Measurements from ENCODE around the gene ARPC1A. TPM values are rescaled to one million over a fixed set of nuclear protein-coding genes. Genes with fewer than 3 reads are reported as not detected.
"Not testable (repeated sequence)": the region's sequence is repeated elsewhere in the genome, so short reads cannot be mapped to it uniquely, and the experiment has no call there.

ARPC1A gene
- total RNA-seq, 2 donors from 2014 or later, result 47.4 to 74.1 TPM

DNA sequence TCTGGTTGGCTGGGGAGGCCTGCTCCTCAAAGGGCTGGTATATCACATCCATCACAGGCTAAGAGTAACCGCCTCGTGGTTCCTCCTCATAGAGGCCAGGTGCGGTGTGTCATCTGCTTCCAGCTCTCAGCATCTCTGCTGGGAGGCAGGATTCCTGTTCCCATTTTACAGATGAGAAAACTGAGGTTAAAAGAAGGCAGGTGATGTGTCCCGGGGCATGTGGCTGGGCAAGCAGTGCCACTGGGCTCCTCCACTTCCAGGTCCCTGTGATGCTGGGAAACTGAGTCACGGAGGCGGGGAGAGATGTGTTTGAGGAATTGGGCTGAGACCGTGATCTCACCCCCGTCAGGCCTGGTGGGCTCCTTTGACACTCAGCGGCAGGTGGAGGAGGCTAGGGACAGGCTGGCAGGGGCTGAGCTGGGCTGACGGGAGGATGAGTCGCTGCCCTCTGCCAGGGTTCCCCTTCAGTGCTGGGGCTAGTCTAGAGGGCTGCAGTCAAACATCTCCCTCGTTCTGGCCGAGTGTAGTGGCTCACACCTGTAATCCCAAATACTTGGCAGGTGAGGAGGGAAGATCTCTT, 58.2 kb downstream of the ARPC1A start:
- no peak for ATAC-seq (replicated peaks)
- Mint-ChIP-seq H3K4me3 (peak overlapping the region; percentile 47), H3K36me3 (ENCODE audit: low read depth) (peaks cover 92% of the 10 kb centered on the region), H3K9me3 (no peaks in the 10 kb centered on the region), H3K27me3 (no peaks in the 10 kb centered on the region), H3K27ac (peak overlapping the region; percentile 84), H3K4me1 (peaks cover 27% of the 10 kb centered on the region)

DNA sequence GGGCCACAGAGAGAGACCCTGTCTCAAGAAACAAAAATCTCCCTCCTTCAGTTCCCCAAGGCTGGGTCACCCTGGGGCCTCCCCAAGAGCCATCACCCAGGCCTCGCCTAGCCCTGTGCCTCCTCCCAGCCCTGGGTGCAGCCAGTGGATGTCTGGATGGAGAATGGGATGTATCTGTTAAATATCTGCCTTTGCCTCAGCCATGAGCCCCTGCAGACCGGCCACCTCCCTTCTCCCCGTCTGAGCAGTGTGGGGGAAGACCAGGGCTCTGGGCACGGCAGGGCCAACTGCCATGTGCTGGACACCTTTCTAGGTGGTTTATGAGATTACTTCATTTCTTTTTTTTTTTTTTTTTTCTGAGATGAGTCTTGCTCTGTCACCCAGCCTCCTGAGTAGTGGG, 58.8 kb downstream of the ARPC1A start:
- peaks cover 92% of the 10 kb centered on the region for H3K36me3 Mint-ChIP-seq (ENCODE audit: low read depth)
- H3K4me1 Mint-ChIP-seq, result peaks cover 22% of the 10 kb centered on the region
- H3K9me3 Mint-ChIP-seq, result no peaks in the 10 kb centered on the region

DNA sequence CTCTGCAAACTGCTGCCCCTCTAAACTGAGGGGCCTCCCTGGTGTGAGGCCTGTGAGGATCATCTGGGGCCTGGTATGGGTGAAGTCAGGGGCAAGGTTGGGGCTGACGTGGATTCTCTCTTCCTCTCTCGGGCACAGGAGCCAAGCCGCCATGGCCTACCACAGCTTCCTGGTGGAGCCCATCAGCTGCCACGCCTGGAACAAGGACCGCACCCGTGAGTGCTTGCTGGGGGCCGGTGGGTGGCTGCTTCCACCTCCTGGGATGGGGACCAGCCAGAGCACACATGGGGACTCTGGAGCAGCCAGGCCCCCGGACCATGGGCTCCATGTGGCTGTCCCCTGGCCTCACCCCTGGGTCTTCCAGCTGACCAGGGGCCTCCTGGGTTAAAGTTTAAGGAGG, 59.9 kb downstream of the ARPC1A start:
- H3K4me3 Mint-ChIP-seq, result no peak overlapping the region
- H3K27ac Mint-ChIP-seq, result peak overlapping the region; percentile 61
- H3K9me3 Mint-ChIP-seq, result no peaks in the 10 kb centered on the region
- no peaks in the 10 kb centered on the region for H3K27me3 Mint-ChIP-seq
- peaks cover 15% of the 10 kb centered on the region for H3K4me1 Mint-ChIP-seq
- peaks cover 92% of the 10 kb centered on the region for H3K36me3 Mint-ChIP-seq (ENCODE audit: low read depth)
- no peak for ATAC-seq (replicated peaks)

More for the DNA sequence above, 58.8 kb downstream of the ARPC1A start:
- peak overlapping the region; percentile 84 for H3K27ac Mint-ChIP-seq
- no peaks in the 10 kb centered on the region for H3K27me3 Mint-ChIP-seq
- no peak for ATAC-seq (replicated peaks)
- no peak overlapping the region for H3K4me3 Mint-ChIP-seq

DNA sequence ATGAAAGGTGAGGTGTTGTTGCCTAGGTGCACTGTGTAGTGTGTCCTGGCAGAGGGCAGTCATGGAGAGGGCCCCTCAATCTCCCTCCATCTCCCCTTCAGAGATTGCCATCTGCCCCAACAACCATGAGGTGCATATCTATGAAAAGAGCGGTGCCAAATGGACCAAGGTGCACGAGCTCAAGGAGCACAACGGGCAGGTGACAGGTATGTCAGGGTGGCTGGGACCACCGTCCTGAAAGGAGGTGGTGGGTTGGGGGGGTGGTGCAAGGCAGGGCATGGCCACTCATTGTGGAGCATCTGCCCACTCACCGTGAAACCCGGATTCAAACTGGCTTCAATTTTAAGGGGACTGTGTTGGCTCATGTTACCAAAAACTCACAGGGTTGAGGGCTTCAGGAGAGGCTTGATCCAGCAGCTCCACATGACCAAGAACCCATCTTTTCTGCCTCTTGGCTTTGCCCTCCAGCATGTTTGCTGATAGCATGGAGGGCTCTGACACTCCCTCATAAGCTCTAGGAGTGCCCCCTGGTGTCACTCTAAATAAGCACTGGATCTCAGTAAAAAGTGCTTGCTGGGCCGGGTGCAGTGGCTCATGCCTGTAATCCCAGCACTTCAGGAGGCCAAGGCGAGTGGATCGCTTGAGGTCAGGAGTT, 61.0 kb downstream of the ARPC1A start:
- Mint-ChIP-seq H3K36me3 (ENCODE audit: low read depth) (peaks cover 93% of the 10 kb centered on the region), H3K4me1 (peaks cover 9% of the 10 kb centered on the region), H3K9me3 (no peaks in the 10 kb centered on the region), H3K27ac (no peak overlapping the region), H3K27me3 (no peaks in the 10 kb centered on the region), H3K4me3 (no peak overlapping the region)
- ATAC-seq (replicated peaks), result peak; percentile 50

DNA sequence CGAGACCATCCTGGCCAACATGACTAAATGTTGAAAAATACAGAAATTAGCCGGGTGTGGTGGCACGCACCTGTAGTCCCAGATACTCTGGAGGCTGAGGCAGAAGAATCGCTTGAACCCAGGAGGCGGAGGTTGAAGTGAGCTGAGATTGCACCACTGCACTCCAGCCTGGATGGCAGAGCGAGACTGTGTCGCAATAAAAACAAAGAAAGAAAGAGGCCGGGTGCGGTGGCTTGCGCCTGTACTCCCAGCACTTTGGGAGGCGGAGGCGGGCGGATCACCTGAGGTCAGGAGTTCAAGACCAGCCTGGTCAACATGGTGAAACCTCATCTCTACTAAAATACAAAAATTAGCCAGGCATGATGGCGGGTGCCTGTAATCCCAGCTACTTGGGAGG, 61.5 kb downstream of the ARPC1A start:
- H3K27me3 Mint-ChIP-seq; H3K4me3 Mint-ChIP-seq; H3K9me3 Mint-ChIP-seq; H3K4me1 Mint-ChIP-seq; H3K27ac Mint-ChIP-seq; ATAC-seq (replicated peaks): not testable (repeated sequence)
- peaks cover 94% of the 10 kb centered on the region for H3K36me3 Mint-ChIP-seq (ENCODE audit: low read depth)

DNA sequence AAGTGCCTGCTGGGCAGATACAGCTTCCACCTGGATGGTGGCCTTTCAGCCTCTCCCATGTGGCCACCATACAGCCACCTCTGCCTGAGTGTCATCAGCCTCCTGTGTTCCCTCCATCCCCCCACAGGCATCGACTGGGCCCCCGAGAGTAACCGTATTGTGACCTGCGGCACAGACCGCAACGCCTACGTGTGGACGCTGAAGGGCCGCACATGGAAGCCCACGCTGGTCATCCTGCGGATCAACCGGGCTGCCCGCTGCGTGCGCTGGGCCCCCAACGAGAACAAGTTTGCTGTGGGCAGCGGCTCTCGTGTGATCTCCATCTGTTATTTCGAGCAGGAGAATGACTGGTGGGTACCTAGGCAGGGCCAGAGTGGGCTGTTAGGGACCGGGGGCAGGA, 62.2 kb downstream of the ARPC1A start:
- no peak overlapping the region for H3K4me3 Mint-ChIP-seq
- no peak overlapping the region for H3K27ac Mint-ChIP-seq
- peaks cover 9% of the 10 kb centered on the region for H3K4me1 Mint-ChIP-seq
- peaks cover 99% of the 10 kb centered on the region for H3K36me3 Mint-ChIP-seq (ENCODE audit: low read depth)
- no peaks in the 10 kb centered on the region for H3K27me3 Mint-ChIP-seq
- H3K9me3 Mint-ChIP-seq, result no peaks in the 10 kb centered on the region
- ATAC-seq (replicated peaks), result no peak

DNA sequence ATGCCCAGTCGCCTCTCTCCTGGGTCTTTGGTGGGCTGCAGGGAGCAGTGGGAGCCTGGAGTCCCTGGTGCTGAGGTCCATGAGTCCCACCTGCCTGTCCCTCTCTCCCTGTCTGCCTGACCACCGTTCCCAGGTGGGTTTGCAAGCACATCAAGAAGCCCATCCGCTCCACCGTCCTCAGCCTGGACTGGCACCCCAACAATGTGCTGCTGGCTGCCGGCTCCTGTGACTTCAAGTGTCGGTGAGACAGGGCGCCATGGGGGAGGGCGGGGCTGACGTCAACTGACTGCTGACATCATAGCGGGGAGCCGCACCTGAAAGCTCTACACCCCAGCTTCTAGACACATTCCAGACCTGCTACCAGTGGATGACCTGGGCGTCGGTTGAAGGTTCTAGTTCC, 64.1 kb downstream of the ARPC1A start:
- Mint-ChIP-seq H3K4me1 (no peaks in the 10 kb centered on the region), H3K27me3 (no peaks in the 10 kb centered on the region), H3K4me3 (no peak overlapping the region), H3K36me3 (ENCODE audit: low read depth) (peaks cover 100% of the 10 kb centered on the region), H3K27ac (no peak overlapping the region), H3K9me3 (no peaks in the 10 kb centered on the region)
- ATAC-seq (replicated peaks), result no peak

DNA sequence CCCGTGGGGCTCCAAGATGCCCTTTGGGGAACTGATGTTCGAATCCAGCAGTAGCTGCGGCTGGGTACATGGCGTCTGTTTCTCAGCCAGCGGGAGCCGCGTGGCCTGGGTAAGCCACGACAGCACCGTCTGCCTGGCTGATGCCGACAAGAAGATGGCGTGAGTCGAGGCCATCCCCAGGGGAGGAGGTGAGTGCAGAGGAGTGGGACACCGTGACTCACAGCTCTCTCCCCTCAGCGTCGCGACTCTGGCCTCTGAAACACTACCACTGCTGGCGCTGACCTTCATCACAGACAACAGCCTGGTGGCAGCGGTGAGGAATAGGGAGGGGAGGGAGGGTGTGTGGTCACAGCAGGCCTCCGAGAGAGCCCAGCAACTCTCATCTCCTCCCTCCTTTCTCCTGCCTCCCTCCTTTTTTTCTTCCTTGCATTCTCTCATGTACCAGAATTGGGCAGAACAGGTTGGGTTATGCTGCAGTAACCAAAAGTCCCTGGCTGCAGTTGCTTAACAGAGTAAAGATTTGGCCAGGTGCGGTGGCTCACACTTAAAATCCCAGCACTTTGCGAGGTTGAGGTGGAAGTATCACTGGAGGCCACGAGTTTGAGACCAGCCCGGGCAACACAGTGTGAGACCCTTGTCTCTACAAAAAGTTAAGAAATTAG, 65.4 kb downstream of the ARPC1A start:
- Mint-ChIP-seq H3K27ac (no peak overlapping the region), H3K9me3 (no peaks in the 10 kb centered on the region), H3K27me3 (no peaks in the 10 kb centered on the region), H3K4me1 (no peaks in the 10 kb centered on the region), H3K4me3 (peak overlapping the region; percentile 57), H3K36me3 (ENCODE audit: low read depth) (peaks cover 100% of the 10 kb centered on the region)
- no peak for ATAC-seq (replicated peaks)

DNA sequence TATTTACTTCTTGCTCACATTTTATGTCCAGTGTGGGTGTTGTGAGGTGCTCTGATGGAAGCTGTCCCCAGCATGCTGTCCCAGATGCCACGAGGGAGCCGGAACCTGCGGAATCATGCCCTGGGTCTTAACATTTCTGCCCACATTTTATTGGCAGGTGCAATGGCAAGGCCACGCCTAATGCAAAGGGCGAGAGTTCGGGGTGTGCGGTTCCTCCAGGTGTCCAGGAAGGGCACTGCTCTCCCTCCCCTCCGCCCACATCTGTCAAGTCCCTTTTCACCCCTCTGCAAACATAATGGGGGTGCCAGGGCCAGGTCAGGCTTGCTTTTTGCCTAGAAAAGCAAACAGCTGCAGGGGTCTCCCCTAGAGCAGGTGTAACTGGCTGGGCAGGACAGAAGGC, 66.3 kb downstream of the ARPC1A start:
- Mint-ChIP-seq H3K9me3 (no peaks in the 10 kb centered on the region), H3K27ac (peak overlapping the region; percentile 48), H3K27me3 (no peaks in the 10 kb centered on the region), H3K4me1 (no peaks in the 10 kb centered on the region), H3K4me3 (peak overlapping the region; percentile 57), H3K36me3 (ENCODE audit: low read depth) (peaks cover 100% of the 10 kb centered on the region)
- no peak for ATAC-seq (replicated peaks)

DNA sequence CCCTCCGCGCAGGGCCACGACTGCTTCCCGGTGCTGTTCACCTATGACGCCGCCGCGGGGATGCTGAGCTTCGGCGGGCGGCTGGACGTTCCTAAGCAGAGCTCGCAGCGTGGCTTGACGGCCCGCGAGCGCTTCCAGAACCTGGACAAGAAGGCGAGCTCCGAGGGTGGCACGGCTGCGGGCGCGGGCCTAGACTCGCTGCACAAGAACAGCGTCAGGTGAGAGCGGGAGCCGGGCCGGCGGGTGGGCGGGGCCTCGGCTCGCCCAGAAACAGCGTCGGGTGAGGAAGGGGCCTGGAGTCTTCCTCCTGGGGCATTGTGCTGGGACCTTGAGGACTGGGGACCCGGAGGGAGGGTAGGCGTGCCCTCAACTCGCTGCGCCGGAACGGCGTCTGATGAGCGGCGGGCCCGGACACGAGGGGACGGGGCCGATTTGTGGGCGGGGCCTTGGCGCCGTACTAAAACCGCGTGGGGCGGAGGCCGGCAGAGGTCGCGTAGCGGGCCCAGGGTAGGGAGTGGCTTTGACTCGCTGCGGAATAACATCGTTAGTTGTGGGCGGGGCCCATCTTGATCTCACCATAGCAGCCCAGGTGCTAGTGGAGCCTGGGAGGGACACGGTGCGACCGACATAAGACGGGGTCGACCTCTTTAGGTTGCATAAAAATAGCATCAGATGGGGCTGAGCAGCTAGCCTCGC, 67.1 kb downstream of the ARPC1A start:
- H3K4me1 Mint-ChIP-seq, result peaks cover 2% of the 10 kb centered on the region
- ATAC-seq (replicated peaks), result peak; percentile 86
- H3K27me3 Mint-ChIP-seq, result no peaks in the 10 kb centered on the region
- peak overlapping the region; percentile 65 for H3K27ac Mint-ChIP-seq
- H3K4me3 Mint-ChIP-seq, result peak overlapping the region; percentile 57
- H3K9me3 Mint-ChIP-seq, result no peaks in the 10 kb centered on the region
- H3K36me3 Mint-ChIP-seq (ENCODE audit: low read depth), result peaks cover 100% of the 10 kb centered on the region

DNA sequence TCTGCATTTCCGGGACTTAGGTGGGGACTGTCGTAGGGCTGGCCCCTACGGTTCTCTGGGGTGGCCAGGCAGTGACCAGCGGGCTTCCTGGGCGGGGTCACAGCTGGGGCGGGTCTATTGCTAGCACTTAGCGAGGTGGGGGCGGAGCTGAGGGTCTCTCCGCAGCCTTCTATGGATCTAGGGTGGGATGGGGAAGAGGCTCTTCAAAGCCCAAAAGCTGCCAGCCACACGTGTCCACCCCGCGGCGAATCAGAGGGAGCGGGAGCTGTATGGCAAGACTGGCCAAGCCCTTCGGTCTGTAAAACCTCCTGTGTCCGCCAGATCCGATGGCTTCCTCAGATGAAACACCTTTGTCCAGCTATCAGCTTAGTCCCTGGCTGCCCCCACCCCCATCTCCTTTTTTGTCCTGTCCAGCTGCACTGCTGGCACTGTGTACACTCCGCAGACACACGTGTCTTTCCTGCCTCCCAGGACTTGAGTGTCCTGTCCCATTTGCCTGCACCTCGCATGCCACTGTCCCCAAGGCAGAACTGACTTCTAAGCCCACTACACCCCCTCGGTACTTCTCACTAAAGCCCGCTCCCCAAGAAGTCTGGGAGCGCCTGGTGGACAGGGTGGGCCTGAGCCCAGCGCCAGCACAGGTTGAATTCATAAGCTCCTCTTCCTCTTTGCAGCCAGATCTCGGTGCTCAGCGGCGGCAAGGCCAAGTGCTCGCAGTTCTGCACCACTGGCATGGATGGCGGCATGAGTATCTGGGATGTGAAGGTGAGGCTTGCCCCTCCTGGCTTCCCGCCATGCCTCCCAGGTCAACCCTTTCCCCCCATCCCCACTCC, 67.9 kb downstream of the ARPC1A start:
- no peak for ATAC-seq (replicated peaks)

DNA sequence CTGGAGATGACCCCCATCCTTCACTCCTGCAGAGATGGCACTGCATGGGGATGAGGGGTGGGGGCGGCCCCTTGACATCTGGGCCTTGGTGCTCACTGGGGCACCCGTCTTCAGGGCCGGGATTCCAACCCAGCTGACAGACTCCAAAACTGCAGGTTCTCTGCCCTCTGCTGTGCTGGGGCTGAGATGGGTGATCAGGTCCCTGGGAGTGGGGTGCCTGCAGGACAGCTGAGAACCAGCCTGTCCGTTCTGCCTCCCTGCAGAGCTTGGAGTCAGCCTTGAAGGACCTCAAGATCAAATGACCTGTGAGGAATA, 68.4 kb downstream of the ARPC1A start:
- ATAC-seq (replicated peaks), result no peak
- Mint-ChIP-seq H3K9me3 (no peaks in the 10 kb centered on the region), H3K36me3 (ENCODE audit: low read depth) (peaks cover 100% of the 10 kb centered on the region), H3K4me1 (peaks cover 13% of the 10 kb centered on the region), H3K27me3 (no peaks in the 10 kb centered on the region), H3K27ac (peak overlapping the region; percentile 65), H3K4me3 (peak overlapping the region; percentile 57)

More for the DNA sequence above, 67.9 kb downstream of the ARPC1A start:
- H3K27ac Mint-ChIP-seq, result peak overlapping the region; percentile 65
- H3K4me1 Mint-ChIP-seq, result peaks cover 9% of the 10 kb centered on the region
- H3K36me3 Mint-ChIP-seq (ENCODE audit: low read depth), result peaks cover 100% of the 10 kb centered on the region
- H3K27me3 Mint-ChIP-seq, result no peaks in the 10 kb centered on the region
- peak overlapping the region; percentile 57 for H3K4me3 Mint-ChIP-seq
- no peaks in the 10 kb centered on the region for H3K9me3 Mint-ChIP-seq

DNA sequence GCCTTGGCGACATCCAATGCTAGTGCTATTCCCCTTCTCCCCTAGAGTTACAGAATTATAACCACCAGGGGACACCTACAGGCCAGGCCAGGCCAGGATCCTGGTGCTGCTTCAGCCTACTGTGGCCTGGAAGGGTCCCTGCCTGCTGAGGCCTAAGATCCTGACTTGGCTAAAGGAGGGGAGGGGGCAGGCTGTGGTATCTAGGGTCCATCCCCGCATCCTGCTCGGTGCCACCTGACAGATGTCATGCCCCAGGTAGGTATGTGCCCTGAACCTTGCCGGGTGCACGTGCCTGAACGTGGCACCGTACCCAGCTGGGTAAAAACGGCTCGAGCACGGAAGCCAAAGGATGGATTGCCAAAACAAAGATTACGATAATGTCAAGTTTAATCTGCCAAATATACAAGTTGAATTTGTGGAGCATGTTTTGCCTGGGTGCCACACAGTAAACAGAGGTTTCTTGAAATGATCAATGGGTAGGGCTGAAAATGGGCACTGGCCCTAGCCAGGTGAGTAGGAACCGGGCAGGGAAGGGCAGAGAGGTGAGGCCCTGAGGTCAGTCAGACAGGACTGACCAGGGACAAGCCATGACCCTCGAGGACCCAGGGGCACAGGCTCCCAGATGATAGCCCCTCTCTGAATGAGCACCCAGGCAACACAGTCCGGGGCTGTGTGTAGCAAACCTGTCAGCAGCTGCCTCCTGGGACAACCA, 70.1 kb downstream of the ARPC1A start:
- H3K27ac Mint-ChIP-seq, result no peak overlapping the region
- H3K27me3 Mint-ChIP-seq, result no peaks in the 10 kb centered on the region
- H3K9me3 Mint-ChIP-seq, result no peaks in the 10 kb centered on the region
- H3K4me3 Mint-ChIP-seq, result no peak overlapping the region
- peaks cover 14% of the 10 kb centered on the region for H3K4me1 Mint-ChIP-seq
- peaks cover 100% of the 10 kb centered on the region for H3K36me3 Mint-ChIP-seq (ENCODE audit: low read depth)
- ATAC-seq (replicated peaks), result no peak
